Suprapubic skin (tissue), 4 donors: ENCODE data around the gene SFPQ. TPM values are rescaled to one million over a fixed set of nuclear protein-coding genes. Genes with fewer than 3 reads are reported as not detected.
"Not testable (repeated sequence)": the region's sequence is repeated elsewhere in the genome, so short reads cannot be mapped to it uniquely, and the experiment has no call there.

Experiments used
- DNase-seq, 2 donors: peaks; one replicate each; pipeline ENCODE4 v3.0.0-alpha.2; 2019; ENCODE audit warnings: low spot score in 2 of 2
- H3K27ac ChIP-seq: fragments of 200-600 bp; sonication (generic); one replicate; pipeline ENCODE4 v1.5.1; 2019
- H3K27me3 ChIP-seq: fragments of 200-600 bp; sonication (generic); one replicate; pipeline ENCODE4 v1.5.1; 2019
- H3K36me3 ChIP-seq: fragments of 200-600 bp; sonication (generic); one replicate; pipeline ENCODE4 v1.5.1; 2019
- H3K4me1 ChIP-seq: fragments of 200-600 bp; sonication (generic); one replicate; pipeline ENCODE4 v1.5.1; 2019
- H3K4me3 ChIP-seq: fragments of 200-600 bp; sonication (generic); one replicate; pipeline ENCODE4 v1.5.1; 2019; ENCODE audit warnings: mild to moderate bottlenecking
- H3K9me3 ChIP-seq: fragments of 200-600 bp; sonication (generic); one replicate; pipeline ENCODE4 v1.5.1; 2019
- EP300 ChIP-seq: sonication (generic); formaldehyde crosslinking; IDR thresholded peaks from one replicate; pipeline ENCODE4 v1.6.1; 2017; ENCODE audit warnings: antibody characterized with exemption
- POLR2A ChIP-seq, 2 donors: fragments of 450-650 bp; IDR thresholded peaks; one replicate each; pipeline ENCODE4 v1.6.1; 2017; ENCODE audit warnings: antibody characterized with exemption in 2 of 2, mild to moderate bottlenecking in 2 of 2, moderate library complexity in 2 of 2
- POLR2AphosphoS5 ChIP-seq, 3 donors: sonication (generic); formaldehyde crosslinking; IDR thresholded peaks; one replicate each; pipeline ENCODE4 v1.6.1; 2017; ENCODE audit warnings: antibody characterized with exemption in 3 of 3
- WGBS: methylation state at CpG from one replicate; pipeline ENCODE4 v1.1.5; 2018; 5-methylcytosine and 5-hydroxymethylcytosine counted together
- total RNA-seq, 4 donors: library from RNA; depleted of rRNA; stranded (reverse); fragments of >200 nt; gene quantifications; one replicate each; pipeline ENCODE4 v1.1.0, GENCODE V29; 2016
- TF ChIP-seq, protein P1 (sequence below), 2 donors: fragments of 200-600 bp in 1 of 2; fragments of 450-650 bp in 1 of 2; sonication (generic) in 1 of 2; IDR thresholded peaks; one replicate each; pipeline ENCODE4 v1.5.1; 2016 to 2019; ENCODE audit warnings: antibody characterized with exemption in 2 of 2, mild to moderate bottlenecking in 1 of 2, moderate library complexity in 1 of 2

SFPQ gene, protein sequence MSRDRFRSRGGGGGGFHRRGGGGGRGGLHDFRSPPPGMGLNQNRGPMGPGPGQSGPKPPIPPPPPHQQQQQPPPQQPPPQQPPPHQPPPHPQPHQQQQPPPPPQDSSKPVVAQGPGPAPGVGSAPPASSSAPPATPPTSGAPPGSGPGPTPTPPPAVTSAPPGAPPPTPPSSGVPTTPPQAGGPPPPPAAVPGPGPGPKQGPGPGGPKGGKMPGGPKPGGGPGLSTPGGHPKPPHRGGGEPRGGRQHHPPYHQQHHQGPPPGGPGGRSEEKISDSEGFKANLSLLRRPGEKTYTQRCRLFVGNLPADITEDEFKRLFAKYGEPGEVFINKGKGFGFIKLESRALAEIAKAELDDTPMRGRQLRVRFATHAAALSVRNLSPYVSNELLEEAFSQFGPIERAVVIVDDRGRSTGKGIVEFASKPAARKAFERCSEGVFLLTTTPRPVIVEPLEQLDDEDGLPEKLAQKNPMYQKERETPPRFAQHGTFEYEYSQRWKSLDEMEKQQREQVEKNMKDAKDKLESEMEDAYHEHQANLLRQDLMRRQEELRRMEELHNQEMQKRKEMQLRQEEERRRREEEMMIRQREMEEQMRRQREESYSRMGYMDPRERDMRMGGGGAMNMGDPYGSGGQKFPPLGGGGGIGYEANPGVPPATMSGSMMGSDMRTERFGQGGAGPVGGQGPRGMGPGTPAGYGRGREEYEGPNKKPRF
- 100 to 1,000 TPM; 136 to 365 (median 191) TPM for total RNA-seq

DNA sequence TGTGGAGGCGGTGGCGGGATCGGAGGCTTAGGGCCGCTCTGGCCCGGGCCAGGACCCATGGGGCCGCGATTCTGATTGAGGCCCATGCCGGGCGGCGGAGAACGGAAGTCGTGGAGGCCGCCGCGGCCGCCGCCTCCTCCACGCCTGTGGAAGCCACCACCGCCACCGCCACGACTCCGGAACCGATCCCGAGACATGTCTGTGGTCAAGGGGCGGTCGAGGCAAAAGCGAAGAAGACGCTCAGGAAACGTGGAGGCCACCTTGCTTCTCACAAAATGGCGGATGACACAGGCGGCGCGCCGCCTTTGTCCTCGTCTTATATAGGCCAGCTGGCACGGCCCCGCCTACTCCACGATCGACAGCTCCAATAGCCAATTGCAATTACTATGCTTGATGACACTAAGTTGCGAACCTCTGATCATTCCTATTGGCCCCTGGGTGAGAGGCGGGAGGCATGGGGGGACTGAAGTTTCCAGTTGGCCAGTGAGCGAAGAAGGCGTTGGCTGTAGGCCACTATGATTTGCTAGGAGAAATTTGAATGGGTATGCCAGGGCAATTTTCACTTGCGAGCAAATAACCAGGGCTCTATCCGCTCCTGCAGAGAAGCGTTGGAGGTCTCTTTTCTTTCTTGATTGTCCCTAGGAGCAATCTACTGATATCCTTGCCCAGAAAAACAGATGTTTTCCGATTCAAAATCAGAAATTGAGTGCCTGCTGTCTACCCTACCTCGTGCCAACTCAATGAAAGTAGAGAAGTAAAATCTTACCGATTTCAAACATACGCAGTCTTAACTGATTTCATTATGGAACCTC is at the start of gene SFPQ:
Gene SFPQ (minus strand): TSS at position 293 of the 812 bp plus-strand sequence. CDS start 96 bp downstream, at position 197.
- TF ChIP-seq, protein P1, sequence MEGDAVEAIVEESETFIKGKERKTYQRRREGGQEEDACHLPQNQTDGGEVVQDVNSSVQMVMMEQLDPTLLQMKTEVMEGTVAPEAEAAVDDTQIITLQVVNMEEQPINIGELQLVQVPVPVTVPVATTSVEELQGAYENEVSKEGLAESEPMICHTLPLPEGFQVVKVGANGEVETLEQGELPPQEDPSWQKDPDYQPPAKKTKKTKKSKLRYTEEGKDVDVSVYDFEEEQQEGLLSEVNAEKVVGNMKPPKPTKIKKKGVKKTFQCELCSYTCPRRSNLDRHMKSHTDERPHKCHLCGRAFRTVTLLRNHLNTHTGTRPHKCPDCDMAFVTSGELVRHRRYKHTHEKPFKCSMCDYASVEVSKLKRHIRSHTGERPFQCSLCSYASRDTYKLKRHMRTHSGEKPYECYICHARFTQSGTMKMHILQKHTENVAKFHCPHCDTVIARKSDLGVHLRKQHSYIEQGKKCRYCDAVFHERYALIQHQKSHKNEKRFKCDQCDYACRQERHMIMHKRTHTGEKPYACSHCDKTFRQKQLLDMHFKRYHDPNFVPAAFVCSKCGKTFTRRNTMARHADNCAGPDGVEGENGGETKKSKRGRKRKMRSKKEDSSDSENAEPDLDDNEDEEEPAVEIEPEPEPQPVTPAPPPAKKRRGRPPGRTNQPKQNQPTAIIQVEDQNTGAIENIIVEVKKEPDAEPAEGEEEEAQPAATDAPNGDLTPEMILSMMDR (IDR thresholded peaks at IDR 0.05): no peak
- no peak for TF ChIP-seq EP300
- TF ChIP-seq POLR2A (IDR thresholded peaks at IDR 0.05): peak; percentile 87 to 96
- peak; percentile 98 to 99 (median 98) for TF ChIP-seq POLR2AphosphoS5 (IDR thresholded peaks at IDR 0.05)
- Histone ChIP-seq H3K4me1 (peaks cover 40% of the 10 kb centered on the region), H3K9me3 (no peaks in the 10 kb centered on the region), H3K27ac (peak within 1 kb of the TSS; percentile 98), H3K36me3 (peaks cover 30% of the 10 kb centered on the region), H3K27me3 (no peaks in the 10 kb centered on the region), H3K4me3 (peak within 1 kb of the TSS; percentile 91)
- peak; percentile 99 for DNase-seq
- WGBS: 0% methylated on average over 28 of the region's 50 CpGs

GRCh38 chr1:35236772-35237171 is 43.8 kb upstream of the SFPQ start:
- H3K9me3 ChIP-seq, H3K27me3 ChIP-seq, DNase-seq, H3K27ac ChIP-seq, H3K36me3 ChIP-seq, H3K4me3 ChIP-seq, H3K4me1 ChIP-seq: not testable (repeated sequence)
- WGBS: 95% methylated on average over 2 of the region's 2 CpGs

GRCh38 chr1:35231287-35231686 is 38.3 kb upstream of the SFPQ start:
- Histone ChIP-seq H3K4me1 (no peaks in the 10 kb centered on the region), H3K27me3 (no peaks in the 10 kb centered on the region)
- TF ChIP-seq, protein P1 (IDR thresholded peaks at IDR 0.05): no peak
- TF ChIP-seq POLR2AphosphoS5 (IDR thresholded peaks at IDR 0.05): no peak
- no peak for TF ChIP-seq EP300
- TF ChIP-seq POLR2A (IDR thresholded peaks at IDR 0.05): no peak

GRCh38 chr1:35229587-35230360 is 36.8 kb upstream of the SFPQ start:
- Histone ChIP-seq H3K9me3 (no peaks in the 10 kb centered on the region), H3K27ac (no peak overlapping the region), H3K27me3 (no peaks in the 10 kb centered on the region), H3K36me3 (no peaks in the 10 kb centered on the region), H3K4me1 (no peaks in the 10 kb centered on the region), H3K4me3 (no peak overlapping the region)
- TF ChIP-seq POLR2AphosphoS5 (IDR thresholded peaks at IDR 0.05) (no peak), EP300 (no peak), POLR2A (IDR thresholded peaks at IDR 0.05) (no peak)
- TF ChIP-seq, protein P1 (IDR thresholded peaks at IDR 0.05): no peak
- WGBS: 69% methylated on average over 1 of the region's 1 CpG
- DNase-seq: no peak

More at GRCh38 chr1:35231287-35231686, 38.3 kb upstream of the SFPQ start:
- H3K9me3 ChIP-seq: no peaks in the 10 kb centered on the region
- DNase-seq: no peak
- no peak overlapping the region for H3K27ac ChIP-seq
- WGBS: 56% methylated on average over 1 of the region's 1 CpG
- H3K36me3 ChIP-seq: no peaks in the 10 kb centered on the region
- no peak overlapping the region for H3K4me3 ChIP-seq

DNA sequence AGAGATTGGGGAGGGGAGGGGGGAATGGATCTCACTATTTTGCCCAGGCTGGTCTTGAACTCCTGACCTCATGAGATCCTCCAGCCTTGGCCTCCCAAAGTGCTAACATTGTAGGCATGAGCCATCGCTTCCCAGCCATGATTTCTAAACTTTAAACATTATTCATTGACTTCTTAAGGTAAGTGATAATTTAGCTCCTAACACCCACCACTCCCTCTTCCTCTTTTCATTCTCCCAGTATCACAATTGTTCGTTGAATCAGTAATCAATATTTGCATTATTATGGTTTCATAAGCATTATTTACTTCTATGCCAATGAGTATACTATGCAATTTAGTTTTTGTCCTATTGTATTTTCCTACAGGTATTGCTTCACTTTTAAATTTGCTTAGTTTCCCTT is 33.6 kb upstream of the SFPQ start:
- H3K4me1 ChIP-seq: peaks cover 13% of the 10 kb centered on the region
- TF ChIP-seq, protein P1 (IDR thresholded peaks at IDR 0.05): no peak
- TF ChIP-seq POLR2A (IDR thresholded peaks at IDR 0.05) (no peak), EP300 (no peak), POLR2AphosphoS5 (IDR thresholded peaks at IDR 0.05) (no peak)
- no peaks in the 10 kb centered on the region for H3K36me3 ChIP-seq
- H3K27me3 ChIP-seq: no peaks in the 10 kb centered on the region
- no peak for DNase-seq
- WGBS: 92% methylated on average over 2 of the region's 2 CpGs
- no peak overlapping the region for H3K27ac ChIP-seq
- H3K4me3 ChIP-seq: no peak overlapping the region
- no peaks in the 10 kb centered on the region for H3K9me3 ChIP-seq
